ENCODE measurements around the gene MED23.

Gene MED23

GRCh38 chr6:131641554-131641953 lies 13.5 kb upstream of the MED23 start:
- DNase-seq (ENCODE audit: low read depth), result no peak

GRCh38 chr6:131640576-131640975 lies 12.5 kb upstream of the MED23 start:
- no peak for DNase-seq (ENCODE audit: low read depth)

GRCh38 chr6:131640100-131640499 lies 12.1 kb upstream of the MED23 start:
- no peak for DNase-seq (ENCODE audit: low read depth)

- no peak for DNase-seq (ENCODE audit: low read depth)
Measured at GRCh38 chr6:131638013-131638412, 10.0 kb upstream of the MED23 start.

GRCh38 chr6:131636880-131637792 lies 9.1 kb upstream of the MED23 start, which contains the start of gene ENPP3:
ENPP3 (plus strand) TSS chr6:131637302; CDS start chr6:131637385, 83 bp downstream.
- DNase-seq (ENCODE audit: low read depth), result no peak

GRCh38 chr6:131635384-131636340 lies 7.6 kb upstream of the MED23 start:
- no peak for DNase-seq (ENCODE audit: low read depth)

- DNase-seq (ENCODE audit: low read depth), result no peak
Measured at GRCh38 chr6:131631625-131632289, 3.7 kb upstream of the MED23 start.

GRCh38 chr6:131629651-131630050 lies 1.6 kb upstream of the MED23 start:
- DNase-seq (ENCODE audit: low read depth), result no peak

- DNase-seq (ENCODE audit: low read depth), result no peak
Measured at GRCh38 chr6:131628726-131629125, 684 bp upstream of the MED23 start.

GRCh38 chr6:131615275-131615674 lies 12.8 kb downstream of the MED23 start:
- DNase-seq (ENCODE audit: low read depth), result no peak

GRCh38 chr6:131613296-131613925 lies 14.6 kb downstream of the MED23 start:
- no peak for DNase-seq (ENCODE audit: low read depth)

GRCh38 chr6:131602781-131603312 lies 25.2 kb downstream of the MED23 start:
- DNase-seq (ENCODE audit: low read depth), result no peak

GRCh38 chr6:131600716-131601115 lies 27.3 kb downstream of the MED23 start:
- DNase-seq (ENCODE audit: low read depth), result no peak

- no peak for DNase-seq (ENCODE audit: low read depth)
Measured at GRCh38 chr6:131597446-131597845, 30.6 kb downstream of the MED23 start.

- DNase-seq (ENCODE audit: low read depth), result no peak
Measured at GRCh38 chr6:131594074-131594473, 34.0 kb downstream of the MED23 start.

- DNase-seq (ENCODE audit: low read depth), result no peak
Measured at GRCh38 chr6:131592935-131593334, 35.1 kb downstream of the MED23 start.

- no peak for DNase-seq (ENCODE audit: low read depth)
Measured at GRCh38 chr6:131588643-131589042, 39.4 kb downstream of the MED23 start.

GRCh38 chr6:131587909-131588308 lies 40.1 kb downstream of the MED23 start:
- DNase-seq (ENCODE audit: low read depth), result no peak

- DNase-seq (ENCODE audit: low read depth), result no peak
Measured at GRCh38 chr6:131586543-131586942, 41.5 kb downstream of the MED23 start.

GRCh38 chr6:131581523-131581922 lies 46.5 kb downstream of the MED23 start:
- DNase-seq (ENCODE audit: low read depth), result no peak

GRCh38 chr6:131575834-131576478 lies 52.1 kb downstream of the MED23 start:
- no peak for DNase-seq (ENCODE audit: low read depth)

Data from activated T-helper 9 cell treated with anti-CD3 and anti-CD28 coated beads, Interleukin-2, amount 50 U/mL, for 16 hours (primary cell).